GM12878 (cell line): Measurements from ENCODE around the gene GAREM1. TPM values are rescaled to one million over a fixed set of nuclear protein-coding genes. Genes with fewer than 3 reads are reported as not detected.

Source experiments
- ATAC-seq: fragments of 200-7000 bp; cut with Tn5 transposase; 3 replicates; pipeline ENCODE4 v1.9.1; 2020; ENCODE audit warnings: mild to moderate bottlenecking, moderate library complexity
- BruUV-seq: library from RNA; stranded (reverse); fragments of 400-500 nt; replicated peaks from 2 replicates; lab custom pipeline; 2021; lab: Mats Ljungman, UMichigan
- CTCF ChIA-PET: fragments of 300-600 bp; sonication (Branson Sonifier 250); formaldehyde crosslinking; extraction: SDS; loops from one replicate; lab custom pipeline; 2021; ENCODE audit warnings: inconsistent platforms; lab: Yijun Ruan, JAX
- POLR2A ChIA-PET: fragments of 350-600 bp; formaldehyde crosslinking; extraction: SDS; loops from one replicate; lab custom pipeline; 2021; ENCODE audit warnings: inconsistent platforms; lab: Charles Lee
- RAD21 ChIA-PET: fragments of 300-600 bp; sonication (Branson Sonifier 250); formaldehyde crosslinking; loops from one replicate; lab custom pipeline; 2023; ENCODE audit warnings: antibody characterized with exemption; ENCODE audit not compliant: unreplicated experiment; lab: Charles Lee
- SMC1A ChIA-PET: fragments of 300-600 bp; sonication (Branson Sonifier 250); formaldehyde crosslinking; loops from one replicate; lab custom pipeline; 2023; ENCODE audit not compliant: unreplicated experiment, uncharacterized antibody; lab: Charles Lee
- DNase-seq: peaks from one replicate; pipeline ENCODE4 v3.0.0-alpha.2; 2011; ENCODE audit warnings: low read depth, low spot score
- FAIRE-seq: peaks from 3 replicates; lab custom pipeline; 2011; peaks lifted over from hg19 to GRCh38; lab: Jason Lieb, UNC
- H2AFZ ChIP-seq: 2 replicates; pipeline ENCODE4 v1.6.0; 2011; ENCODE audit warnings: low read depth, low read length, control low read depth; ENCODE audit not compliant: control insufficient read depth
- H3K27ac ChIP-seq: 2 replicates; pipeline ENCODE4 v1.5.1; 2011; ENCODE audit warnings: control low read depth; ENCODE audit not compliant: control insufficient read depth, insufficient read depth
- H3K27me3 ChIP-seq, 2 experiments: replicated peaks in 1 of 2; 2 replicates each; pipeline versions ENCODE4 v1.6.0 to v1.6.1; 2011; ENCODE audit warnings: low read length in 1 of 2; ENCODE audit not compliant: control insufficient read depth in 2 of 2, insufficient read depth in 2 of 2
- H3K36me3 ChIP-seq, 2 experiments: 2 replicates each; pipeline ENCODE4 v1.5.1; 2011; ENCODE audit warnings: low read length in 1 of 2; ENCODE audit not compliant: control insufficient read depth in 2 of 2, insufficient read depth in 2 of 2
- H3K4me1 ChIP-seq: 2 replicates; pipeline ENCODE4 v1.6.1; 2011; ENCODE audit warnings: mild to moderate bottlenecking, low read length, moderate library complexity, mixed read lengths; ENCODE audit not compliant: control insufficient read depth, insufficient read depth
- H3K4me2 ChIP-seq: 2 replicates; pipeline ENCODE4 v1.6.0; 2011; ENCODE audit warnings: control low read depth; ENCODE audit not compliant: control insufficient read depth, insufficient read depth
- H3K4me3 ChIP-seq: fragments of 200-600 bp; sonication (generic); 2 replicates; pipeline ENCODE4 v1.5.1; 2016
- H3K79me2 ChIP-seq: 2 replicates; pipeline ENCODE4 v1.6.0; 2011; ENCODE audit warnings: low read length; ENCODE audit not compliant: control insufficient read depth, insufficient read depth
- H3K9ac ChIP-seq: 2 replicates; pipeline ENCODE4 v1.8.0; 2011; ENCODE audit warnings: low read length, control low read depth, mixed read lengths; ENCODE audit not compliant: control insufficient read depth, insufficient read depth
- H3K9me3 ChIP-seq: replicated peaks from 3 replicates; pipeline ENCODE4 v1.5.1; 2011; ENCODE audit warnings: mild to moderate bottlenecking, low read length; ENCODE audit not compliant: control insufficient read depth, insufficient read depth
- H4K20me1 ChIP-seq: 2 replicates; pipeline ENCODE4 v1.6.0; 2011; ENCODE audit not compliant: control insufficient read depth, insufficient read depth
- BMI1 ChIP-seq: fragments of 450-650 bp; IDR thresholded peaks from 2 replicates; pipeline ENCODE4 v1.6.1; 2016; ENCODE audit warnings: mild to moderate bottlenecking, moderate library complexity, borderline replicate concordance
- CBX5 ChIP-seq: sonication (generic); IDR thresholded peaks from 2 replicates; pipeline ENCODE4 v1.6.1; 2016; ENCODE audit warnings: low read depth, moderate library complexity, mild to moderate bottlenecking, inconsistent platforms
- CEBPZ ChIP-seq: fragments of 150-350 bp; IDR thresholded peaks from 2 replicates; pipeline ENCODE4 v1.6.1; 2016; ENCODE audit warnings: low read depth, low read length
- CHD4 ChIP-seq: fragments of 200-600 bp; sonication (generic); IDR thresholded peaks from 2 replicates; pipeline ENCODE4 v1.6.1; 2016; ENCODE audit warnings: mild to moderate bottlenecking
- ESRRA ChIP-seq: IDR thresholded peaks from 2 replicates; pipeline ENCODE4 v1.6.1; 2012; ENCODE audit warnings: mild to moderate bottlenecking, low read length, improper control_type of control experiment
- JUND ChIP-seq: IDR thresholded peaks from 2 replicates; pipeline ENCODE4 v1.6.1; 2012; ENCODE audit warnings: low read depth, mild to moderate bottlenecking, low read length, improper control_type of control experiment, moderate library complexity
- KDM1A ChIP-seq: fragments of 200-600 bp; sonication (generic); IDR thresholded peaks from 2 replicates; pipeline ENCODE4 v1.6.1; 2016; ENCODE audit warnings: borderline replicate concordance
- NBN ChIP-seq: fragments of 450-650 bp; IDR thresholded peaks from 2 replicates; pipeline ENCODE4 v1.6.1; 2016
- RCOR1 ChIP-seq: conservative IDR thresholded peaks from 2 replicates; pipeline ENCODE4 v1.6.1; 2012; ENCODE audit warnings: low read depth, low read length, improper control_type of control experiment
- SMAD5 ChIP-seq: IDR thresholded peaks from 2 replicates; pipeline ENCODE4 v1.6.1; 2016; ENCODE audit warnings: antibody characterized with exemption, low read depth
- SMARCA5 ChIP-seq: fragments of 450-650 bp; IDR thresholded peaks from 2 replicates; pipeline ENCODE4 v1.6.1; 2017; ENCODE audit warnings: mild to moderate bottlenecking
- SRF ChIP-seq, 2 experiments: IDR thresholded peaks; 2 replicates each; pipeline ENCODE4 v1.6.1; 2011; ENCODE audit warnings: low read depth in 2 of 2, low read length in 2 of 2, mild to moderate bottlenecking in 1 of 2, moderate library complexity in 1 of 2
- ZNF24 ChIP-seq: fragments of 450-650 bp; IDR thresholded peaks from 2 replicates; pipeline ENCODE4 v1.6.1; 2017; ENCODE audit warnings: antibody characterized with exemption, mild to moderate bottlenecking
- WGBS: methylation state at CpG from one replicate; pipeline ENCODE4 v1.1.6; 2016; ENCODE audit warnings: low lambda C conversion rate; ENCODE audit not compliant: insufficient replicate concordance, insufficient coverage; ENCODE audit errors: missing lambda C conversion rate; 5-methylcytosine and 5-hydroxymethylcytosine counted together
- in situ Hi-C: fragments of 300-500 bp; cut with MboI; formaldehyde crosslinking; loops from 9 replicates; pipeline ENCODE4 v1.14.3; 2018; ENCODE audit warnings: mixed read lengths
- intact Hi-C: fragments of 100-400 bp; cut with micrococcal nuclease; formaldehyde crosslinking; loops from one replicate; pipeline ENCODE4 v1.14.2; 2022; ENCODE audit not compliant: unreplicated experiment
- polyA plus RNA-seq, 11 experiments: library from polyadenylated mRNA; depleted of rRNA in 4 of 11; unstranded in 6 of 11; stranded (reverse) in 5 of 11; fragments of >200 nt; fragmentation: Nextera tagmentation in 4 of 11; fragmentation: Illumina TruSeq in 1 of 11; extraction: Ambion mirVana in 4 of 11; extraction: Trizol in 1 of 11; gene quantifications; 1 replicate in 1 of 11; 2 replicates in 10 of 11; pipeline versions ENCODE4 v1.2.1 to v1.2.3, GENCODE V29; 2011 to 2016; ENCODE audit warnings: inconsistent platforms in 2 of 11, missing spikeins in 2 of 11, low read depth in 1 of 11
- total RNA-seq, 4 experiments: library from RNA; depleted of rRNA in 3 of 4; stranded (reverse); fragments of >200 nt in 3 of 4; fragmentation: Illumina TruSeq in 1 of 4; extraction: Trizol in 1 of 4; gene quantifications; 2 replicates each; pipeline versions ENCODE4 v1.2.1 to v1.2.3, GENCODE V29; 2013 to 2021
- TF ChIP-seq, protein P1 (sequence below): IDR thresholded peaks from 2 replicates; pipeline ENCODE4 v1.6.1; 2012; ENCODE audit warnings: mild to moderate bottlenecking, low read depth, low read length

The GAREM1 gene
- total and polyA plus RNA-seq, 10 of the 15 experiments (the other 5 are each of a cell fraction or from before 2014, with no cell fraction given): 0.05 to 0.29 (median 0.05) TPM; not detected in 7

DNA sequence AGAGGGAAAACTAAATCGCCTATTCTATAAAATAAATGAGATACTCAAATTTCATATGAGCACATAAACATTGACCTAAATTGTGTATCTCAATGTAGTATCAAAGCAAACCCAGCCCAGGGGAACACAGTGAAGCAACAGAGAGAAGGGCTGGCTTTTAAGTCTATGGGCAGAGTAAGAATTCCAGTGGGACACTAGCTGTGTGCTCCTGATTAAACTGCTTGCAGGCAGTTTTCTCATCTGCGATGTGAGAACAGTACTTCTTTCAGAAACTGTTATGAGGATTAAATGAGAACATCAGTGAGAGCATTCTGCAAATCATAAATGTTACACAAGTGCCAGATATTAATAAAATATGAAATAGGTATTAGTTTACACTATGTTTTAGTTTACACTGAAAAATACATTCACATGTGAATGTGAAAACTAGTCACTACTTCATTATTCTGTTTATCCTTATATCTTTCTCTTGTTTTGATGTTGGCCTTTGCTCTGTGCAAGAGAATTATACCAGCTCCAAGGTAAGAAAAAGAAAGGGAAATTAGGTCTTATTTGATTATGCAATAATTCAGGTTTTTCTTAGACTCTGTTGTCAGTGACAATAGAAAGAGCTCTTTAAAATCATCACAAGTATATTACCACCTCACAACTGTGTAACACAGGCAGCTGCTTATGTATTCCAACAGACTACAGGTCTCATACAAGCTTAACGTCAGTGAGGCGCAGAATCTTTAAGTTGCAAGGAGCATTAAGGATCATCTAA is 47.5 kb downstream of the GAREM1 start:
- BruUV-seq: no TSS peak
- ATAC-seq: no peak
- Histone ChIP-seq H3K9ac (no peak overlapping the region), H3K4me1 (no peaks in the 10 kb centered on the region), H3K4me3 (no peak overlapping the region), H3K4me2 (no peak overlapping the region), H3K79me2 (no peaks in the 10 kb centered on the region), H4K20me1 (no peaks in the 10 kb centered on the region), H3K36me3 (no peaks in the 10 kb centered on the region), H2AFZ (no peak overlapping the region), H3K27me3 (no peaks in the 10 kb centered on the region), H3K9me3 (no peaks in the 10 kb centered on the region), H3K27ac (no peak overlapping the region)
- in situ Hi-C loops (no loop called here), intact Hi-C loops (no loop called here)
- ChIA-PET RAD21 (no interaction called here), CTCF (no interaction called here), SMC1A (no interaction called here), POLR2A (no interaction called here)
- FAIRE-seq: no peak
- TF ChIP-seq SRF (IDR thresholded peaks at IDR 0.05; ENCODE audit: low read depth in 2 of 2, low read length in 2 of 2) (no peak), SMARCA5 (no peak), CEBPZ (no peak), CHD4 (no peak), SMAD5 (no peak), JUND (no peak), ZNF24 (no peak), CBX5 (no peak), RCOR1 (no peak), NBN (no peak), KDM1A (no peak), ESRRA (no peak), BMI1 (no peak)
- TF ChIP-seq, protein P1, sequence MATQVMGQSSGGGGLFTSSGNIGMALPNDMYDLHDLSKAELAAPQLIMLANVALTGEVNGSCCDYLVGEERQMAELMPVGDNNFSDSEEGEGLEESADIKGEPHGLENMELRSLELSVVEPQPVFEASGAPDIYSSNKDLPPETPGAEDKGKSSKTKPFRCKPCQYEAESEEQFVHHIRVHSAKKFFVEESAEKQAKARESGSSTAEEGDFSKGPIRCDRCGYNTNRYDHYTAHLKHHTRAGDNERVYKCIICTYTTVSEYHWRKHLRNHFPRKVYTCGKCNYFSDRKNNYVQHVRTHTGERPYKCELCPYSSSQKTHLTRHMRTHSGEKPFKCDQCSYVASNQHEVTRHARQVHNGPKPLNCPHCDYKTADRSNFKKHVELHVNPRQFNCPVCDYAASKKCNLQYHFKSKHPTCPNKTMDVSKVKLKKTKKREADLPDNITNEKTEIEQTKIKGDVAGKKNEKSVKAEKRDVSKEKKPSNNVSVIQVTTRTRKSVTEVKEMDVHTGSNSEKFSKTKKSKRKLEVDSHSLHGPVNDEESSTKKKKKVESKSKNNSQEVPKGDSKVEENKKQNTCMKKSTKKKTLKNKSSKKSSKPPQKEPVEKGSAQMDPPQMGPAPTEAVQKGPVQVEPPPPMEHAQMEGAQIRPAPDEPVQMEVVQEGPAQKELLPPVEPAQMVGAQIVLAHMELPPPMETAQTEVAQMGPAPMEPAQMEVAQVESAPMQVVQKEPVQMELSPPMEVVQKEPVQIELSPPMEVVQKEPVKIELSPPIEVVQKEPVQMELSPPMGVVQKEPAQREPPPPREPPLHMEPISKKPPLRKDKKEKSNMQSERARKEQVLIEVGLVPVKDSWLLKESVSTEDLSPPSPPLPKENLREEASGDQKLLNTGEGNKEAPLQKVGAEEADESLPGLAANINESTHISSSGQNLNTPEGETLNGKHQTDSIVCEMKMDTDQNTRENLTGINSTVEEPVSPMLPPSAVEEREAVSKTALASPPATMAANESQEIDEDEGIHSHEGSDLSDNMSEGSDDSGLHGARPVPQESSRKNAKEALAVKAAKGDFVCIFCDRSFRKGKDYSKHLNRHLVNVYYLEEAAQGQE: no peak
- 34% methylated on average over 4 of the region's 4 CpGs for WGBS
- DNase-seq: no peak
